HG03060 (cell line): ENCODE data around the gene AZU1.

Experiments used
- ATAC-seq: cut with Tn5 transposase; IDR thresholded peaks from one replicate; pipeline ENCODE4 v1.9.1; 2021; ENCODE audit warnings: low read depth, moderate number of reproducible peaks; ENCODE audit not compliant: unreplicated experiment

The AZU1 gene

DNA sequence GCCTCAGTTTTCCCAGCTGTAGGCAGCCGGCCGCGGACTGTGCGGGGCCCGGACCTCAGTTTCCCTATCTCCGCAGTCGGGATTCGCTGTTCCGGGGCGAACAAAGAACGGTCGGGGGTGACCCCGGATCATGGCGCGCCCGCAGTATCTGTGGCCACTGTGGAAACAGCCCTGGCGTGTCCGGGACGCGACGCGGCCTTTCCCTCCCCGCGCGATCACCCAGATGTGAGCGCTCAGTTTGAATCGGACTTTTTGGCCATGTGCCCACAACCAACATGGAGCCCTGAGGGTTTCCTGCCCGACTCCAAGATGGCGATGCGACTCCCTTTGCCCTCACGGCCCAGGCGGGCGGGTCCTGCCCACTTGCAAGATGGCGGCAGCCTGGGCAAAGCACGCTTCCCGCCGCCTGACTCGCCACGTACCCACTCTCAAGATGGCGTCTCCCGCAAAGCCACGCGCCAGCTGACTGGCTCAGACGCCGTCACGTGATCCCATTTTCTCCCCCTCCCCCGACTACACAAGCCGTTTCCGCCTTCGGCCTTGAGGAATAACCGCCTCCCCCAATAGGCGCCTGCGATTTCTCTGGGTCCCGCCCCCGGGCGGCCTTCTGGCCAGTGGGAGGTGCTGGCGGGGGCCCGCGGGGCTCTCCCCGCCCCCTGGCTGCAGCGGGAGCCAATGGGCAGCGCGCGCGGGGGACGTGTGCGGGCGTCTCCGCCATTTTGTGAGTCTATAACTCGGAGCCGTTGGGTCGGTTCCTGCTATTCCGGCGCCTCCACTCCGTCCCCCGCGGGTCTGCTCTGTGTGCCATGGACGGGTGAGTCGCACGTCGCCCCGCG, 30.7 kb upstream of the AZU1 start, which contains the start of gene PTBP1:
Gene PTBP1, plus strand, starts transcription at position 761 of the 836 bp plus-strand sequence. Its CDS starts 46 bp downstream, at position 807.
- ATAC-seq = peak; percentile 68

DNA sequence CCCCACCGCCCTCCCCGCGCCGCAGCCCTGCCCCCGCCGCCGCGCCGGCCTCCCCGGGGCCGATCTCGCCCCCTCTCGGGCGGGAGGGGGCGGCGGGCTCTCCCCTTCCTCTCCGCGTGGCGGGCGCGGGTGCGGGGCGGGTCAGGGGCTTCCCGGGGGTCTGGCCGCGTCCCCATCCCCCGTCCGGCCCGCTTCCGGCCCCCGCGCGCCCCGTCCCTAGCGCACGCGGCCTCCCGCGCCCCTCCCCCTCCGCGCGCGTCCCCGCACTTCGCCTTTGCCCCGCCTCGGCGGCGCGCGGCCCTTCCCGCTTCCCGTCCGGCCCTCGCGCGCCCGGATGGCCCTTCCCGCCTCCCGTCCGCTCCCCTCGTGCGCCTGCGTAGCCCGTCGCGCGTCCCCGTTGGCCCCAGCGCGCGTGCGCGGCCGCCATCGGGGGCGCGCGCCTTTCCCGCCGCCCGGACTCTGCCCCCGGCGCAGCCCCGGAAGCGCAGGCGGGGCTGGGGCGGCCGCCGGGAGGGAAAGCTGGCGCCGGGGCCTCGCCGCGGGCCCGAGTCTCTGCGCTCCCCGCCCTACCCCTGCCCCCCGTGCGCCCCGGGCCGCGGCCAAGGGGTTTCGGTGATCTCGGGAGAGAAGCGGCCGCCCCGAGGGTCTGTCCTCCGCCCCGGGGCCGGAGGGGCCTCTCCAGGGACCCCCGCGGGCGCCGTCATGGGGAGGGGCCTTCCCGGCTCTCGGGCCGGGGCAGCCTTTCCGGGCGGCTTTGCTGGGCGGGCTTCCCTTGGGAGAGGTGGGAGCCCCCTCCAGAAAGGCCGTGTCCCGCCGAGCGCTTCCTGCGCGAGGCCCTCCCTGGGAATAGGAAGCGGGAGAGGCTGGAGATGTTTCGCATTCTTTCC, 29.9 kb upstream of the AZU1 start:
- ATAC-seq = no peak

DNA sequence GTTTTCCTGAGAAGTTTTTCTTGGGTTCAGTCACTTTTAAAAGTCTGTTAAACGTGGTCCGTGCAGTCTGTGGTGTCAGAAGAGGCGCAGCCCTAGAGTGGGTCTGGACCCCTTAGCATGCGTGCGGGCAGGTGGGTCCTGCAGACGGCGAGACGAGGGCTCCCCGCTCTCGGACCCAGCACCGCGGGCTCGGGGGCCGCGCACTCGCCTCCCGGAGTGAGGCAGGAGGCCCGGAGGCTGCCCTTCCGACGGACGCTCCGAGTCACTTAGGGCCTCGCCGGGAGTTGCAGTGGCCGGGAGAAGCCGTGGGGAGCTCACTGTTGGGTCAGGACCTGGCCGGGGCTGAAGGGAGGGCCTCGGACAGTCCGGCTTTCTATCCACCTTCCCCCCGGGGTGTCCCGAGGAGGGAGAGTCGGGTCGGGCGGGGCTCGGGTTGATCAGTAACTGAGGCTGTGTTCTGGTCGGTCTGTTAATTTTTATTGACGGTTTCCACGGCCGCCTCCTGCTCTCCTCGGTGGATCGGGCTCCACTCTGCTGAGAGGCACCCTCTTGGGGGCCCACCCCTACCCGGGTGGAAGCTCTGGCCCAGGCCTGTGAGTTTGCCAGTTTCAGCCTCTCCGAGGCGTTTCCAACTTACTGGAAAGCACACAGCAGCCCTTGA, 29.1 kb upstream of the AZU1 start:
- no peak for ATAC-seq

DNA sequence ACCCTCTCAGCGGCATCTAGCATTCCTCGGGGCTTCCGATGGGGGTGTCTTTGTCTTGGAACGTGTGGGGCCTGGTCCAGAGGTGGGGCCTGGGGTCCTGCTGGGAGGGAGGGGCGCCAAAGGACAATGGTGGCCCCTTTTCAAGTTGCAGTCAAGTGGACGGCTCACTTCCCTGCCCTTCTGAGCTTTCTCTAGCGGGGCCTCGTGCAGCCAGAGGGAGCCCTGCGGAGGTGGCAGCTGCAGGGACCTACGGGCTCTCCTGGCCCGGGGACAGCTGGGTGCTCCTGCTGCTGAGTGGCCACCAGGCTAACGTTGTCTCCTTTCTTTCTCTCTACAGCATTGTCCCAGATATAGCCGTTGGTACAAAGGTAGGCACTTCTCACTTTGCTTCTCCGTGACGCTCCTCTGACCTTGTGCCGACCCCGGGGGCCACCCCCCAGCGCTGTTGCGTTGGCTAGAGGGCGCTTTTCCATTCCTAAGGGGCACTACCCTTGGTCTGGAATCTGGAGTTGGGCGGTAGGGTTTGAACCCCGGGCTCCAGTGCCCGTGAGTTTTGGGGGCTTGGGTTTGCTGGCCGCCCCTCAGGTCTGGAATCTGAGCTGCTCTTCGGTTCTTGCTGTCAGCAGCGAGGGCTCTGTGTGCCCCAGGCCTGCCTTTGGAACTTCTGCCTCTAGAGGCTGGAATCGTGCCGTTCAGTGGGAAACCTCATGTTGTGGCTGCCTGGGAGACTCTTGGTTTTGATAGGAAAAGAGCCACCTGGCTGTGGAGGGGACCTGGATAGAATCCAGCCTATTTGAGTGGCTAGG, 28.4 kb upstream of the AZU1 start:
- ATAC-seq = no peak

DNA sequence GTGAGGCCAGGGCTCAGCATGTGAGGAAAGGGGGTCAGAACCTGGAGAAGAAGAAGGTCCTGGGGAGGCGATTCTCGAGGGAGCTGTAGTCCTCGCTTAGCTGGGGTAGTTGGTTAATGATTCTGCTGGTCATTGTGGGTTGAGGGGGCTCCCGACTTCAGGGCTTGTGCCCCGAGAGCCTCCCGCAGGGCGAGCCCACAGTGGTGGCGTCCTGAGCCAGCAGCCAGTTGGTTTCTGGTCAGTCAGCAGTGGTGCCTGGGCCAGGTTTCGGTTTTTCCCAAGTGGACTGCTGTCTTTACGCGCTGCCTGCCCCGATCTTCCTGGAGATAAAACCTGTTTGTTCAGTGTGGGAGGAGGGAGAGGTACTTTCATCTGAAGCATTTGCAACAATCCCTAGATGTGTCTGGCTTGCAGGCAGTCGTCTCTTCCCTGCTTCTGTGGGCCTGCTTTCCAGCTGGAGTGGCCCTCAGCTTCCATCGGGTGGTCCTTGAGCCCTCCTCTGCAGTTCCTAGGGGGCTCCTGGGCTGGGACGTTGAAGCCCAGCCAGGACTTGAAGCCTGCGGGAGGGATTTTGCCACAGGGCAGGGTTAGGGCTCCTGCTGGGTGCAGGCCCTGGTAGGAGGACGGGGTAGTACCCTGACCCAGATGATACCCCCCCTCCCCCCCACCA, 27.1 kb upstream of the AZU1 start:
- no peak for ATAC-seq

DNA sequence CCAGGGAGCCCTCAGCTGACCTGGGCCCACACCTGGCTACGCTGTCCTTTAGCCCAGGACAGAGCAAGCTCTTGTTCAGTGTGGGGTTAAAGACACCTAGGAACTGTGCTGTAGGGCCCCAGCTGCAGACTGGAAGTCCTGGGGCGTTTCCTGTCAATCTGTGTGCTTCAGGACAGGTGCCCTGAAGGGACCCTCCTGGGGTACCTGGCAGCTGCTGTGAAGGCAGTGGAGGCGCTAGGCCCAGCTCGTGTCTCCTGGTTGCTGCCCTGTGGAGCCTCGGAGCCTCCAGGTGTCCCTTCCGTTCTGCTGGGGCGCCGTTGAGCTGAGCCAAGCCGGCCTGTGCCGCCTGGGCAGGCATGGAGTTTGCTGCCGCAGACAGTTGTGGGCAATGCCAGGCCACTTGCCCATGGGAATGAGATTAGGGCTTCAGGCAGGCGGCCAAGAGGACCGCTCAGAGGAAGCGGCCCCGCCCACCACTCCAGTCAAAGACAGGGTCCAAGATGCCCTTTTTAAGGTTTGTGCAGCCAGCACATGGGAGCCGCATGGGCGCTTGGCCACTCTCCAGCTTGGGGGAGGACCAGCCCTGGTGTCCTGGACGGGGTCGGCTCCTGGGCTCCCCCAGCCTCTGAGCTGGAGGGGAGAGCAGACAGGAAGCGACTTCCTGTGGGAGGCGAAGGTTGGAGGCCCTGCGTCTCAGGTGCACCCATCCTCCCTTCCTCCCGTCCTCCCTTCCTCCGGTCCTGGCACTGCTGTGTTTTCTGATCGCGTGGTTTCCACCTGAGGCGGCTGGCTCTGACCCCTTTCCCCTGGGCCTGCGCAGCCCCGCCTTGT, 26.4 kb upstream of the AZU1 start:
- no peak for ATAC-seq

DNA sequence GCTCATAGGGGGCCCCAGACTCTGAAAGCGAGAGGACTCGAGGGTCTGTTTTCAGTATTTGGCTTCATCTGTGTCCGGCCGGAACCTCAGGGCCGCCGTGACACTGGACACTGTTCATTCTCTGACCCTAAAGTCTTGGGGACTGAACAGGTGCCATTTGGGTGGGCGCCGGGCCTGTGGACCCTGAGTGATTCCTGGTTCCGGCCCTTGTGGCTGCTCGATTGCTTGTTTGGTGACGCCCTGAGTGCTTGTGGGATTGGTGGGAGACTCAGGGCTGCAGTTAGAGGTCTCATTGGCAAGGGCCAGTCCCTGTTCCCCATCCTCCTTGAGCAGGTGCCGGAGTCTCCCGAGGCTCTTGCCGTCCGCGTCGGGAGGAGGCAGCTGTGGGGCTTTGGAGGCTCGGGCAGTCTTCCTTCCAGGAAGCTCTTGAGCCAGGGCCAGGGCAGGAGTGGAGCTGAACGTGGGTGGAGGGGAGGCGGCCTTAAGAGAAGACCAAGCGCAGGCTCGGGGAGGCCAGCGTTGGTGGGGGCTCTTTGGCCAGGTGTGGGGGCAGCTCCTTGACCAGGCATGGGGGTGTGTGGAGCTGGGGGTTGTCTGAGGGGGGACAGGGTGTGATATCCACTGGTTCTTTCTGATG, 25.7 kb upstream of the AZU1 start:
- no peak for ATAC-seq

DNA sequence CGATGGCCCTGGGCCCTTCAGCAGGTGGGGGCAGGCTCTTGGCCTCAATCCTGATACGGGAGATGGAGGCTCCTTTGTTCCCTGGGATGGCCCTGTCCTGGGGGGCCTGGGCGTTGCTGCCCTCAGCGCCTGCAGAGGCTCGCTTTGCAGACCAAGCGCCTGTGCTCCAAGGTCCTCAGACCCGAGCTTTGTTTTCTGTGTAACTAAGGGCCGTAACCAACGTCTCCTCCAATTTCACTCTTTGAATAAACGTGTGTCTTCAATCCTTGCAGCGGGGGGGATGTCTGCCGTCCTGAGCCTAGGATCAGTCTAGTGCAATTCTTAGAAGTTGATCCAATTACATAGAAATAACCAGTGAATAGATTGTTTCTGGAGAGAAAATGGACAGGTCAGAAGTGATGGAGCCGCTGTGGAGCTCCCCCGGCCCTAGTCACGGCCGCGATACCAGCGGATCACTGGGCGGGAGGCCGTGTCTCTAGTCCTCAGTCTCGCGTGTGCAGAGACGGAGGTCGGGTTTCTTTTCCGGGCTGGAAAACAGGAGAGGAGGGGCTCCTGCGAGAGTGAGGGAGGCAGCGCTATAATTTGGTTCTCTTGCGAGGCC, 25.0 kb upstream of the AZU1 start:
- no peak for ATAC-seq

DNA sequence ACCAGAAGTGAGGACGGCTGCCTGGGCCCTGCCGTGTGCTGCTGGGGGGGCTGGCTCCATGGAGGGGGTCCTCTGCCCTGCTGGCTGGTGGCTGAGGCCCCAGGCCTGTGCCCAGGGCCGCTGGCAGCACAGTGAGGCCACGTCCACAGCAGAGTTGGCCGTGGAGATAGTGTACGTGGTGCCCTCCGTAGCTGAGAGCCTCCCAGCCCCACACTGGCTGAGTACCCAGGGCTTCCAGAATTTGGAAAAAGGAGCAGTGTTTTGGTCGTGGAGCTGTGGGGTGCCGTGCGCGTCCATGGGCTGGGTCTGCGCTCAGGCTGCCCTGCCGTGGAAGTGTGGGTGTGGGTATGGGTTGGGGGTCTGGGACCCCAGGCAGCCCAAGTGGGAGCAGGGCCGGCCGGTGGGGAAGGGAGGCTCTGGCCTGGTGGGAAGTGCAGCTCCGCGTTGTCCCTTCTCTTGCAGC, 24.5 kb upstream of the AZU1 start:
- ATAC-seq = no peak

DNA sequence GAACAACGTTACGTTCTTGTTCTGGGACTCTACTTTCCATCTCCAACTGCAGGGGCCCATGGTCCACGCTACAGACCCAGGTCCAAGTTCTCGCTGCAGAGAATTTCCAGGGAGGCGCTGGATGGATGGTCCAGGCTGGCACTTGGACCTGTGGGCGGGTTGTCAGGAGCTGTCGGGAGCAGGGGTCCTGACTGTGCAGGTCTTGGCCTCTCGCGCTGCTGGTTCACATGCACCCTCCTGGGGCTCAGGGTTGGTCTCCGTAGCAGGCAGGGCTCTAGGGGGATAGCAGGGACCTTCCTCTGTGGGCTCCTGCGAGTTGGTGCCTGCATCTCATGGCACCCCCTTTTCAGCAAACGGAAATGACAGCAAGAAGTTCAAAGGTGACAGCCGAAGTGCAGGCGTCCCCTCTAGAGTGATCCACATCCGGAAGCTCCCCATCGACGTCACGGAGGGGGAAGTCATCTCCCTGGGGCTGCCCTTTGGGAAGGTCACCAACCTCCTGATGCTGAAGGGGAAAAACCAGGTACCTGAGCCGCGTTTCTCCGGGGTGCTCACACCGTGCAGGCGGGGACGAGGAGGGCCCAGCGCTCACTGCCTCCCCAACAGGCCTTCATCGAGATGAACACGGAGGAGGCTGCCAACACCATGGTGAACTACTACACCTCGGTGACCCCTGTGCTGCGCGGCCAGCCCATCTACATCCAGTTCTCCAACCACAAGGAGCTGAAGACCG, 23.8 kb upstream of the AZU1 start:
- no peak for ATAC-seq

DNA sequence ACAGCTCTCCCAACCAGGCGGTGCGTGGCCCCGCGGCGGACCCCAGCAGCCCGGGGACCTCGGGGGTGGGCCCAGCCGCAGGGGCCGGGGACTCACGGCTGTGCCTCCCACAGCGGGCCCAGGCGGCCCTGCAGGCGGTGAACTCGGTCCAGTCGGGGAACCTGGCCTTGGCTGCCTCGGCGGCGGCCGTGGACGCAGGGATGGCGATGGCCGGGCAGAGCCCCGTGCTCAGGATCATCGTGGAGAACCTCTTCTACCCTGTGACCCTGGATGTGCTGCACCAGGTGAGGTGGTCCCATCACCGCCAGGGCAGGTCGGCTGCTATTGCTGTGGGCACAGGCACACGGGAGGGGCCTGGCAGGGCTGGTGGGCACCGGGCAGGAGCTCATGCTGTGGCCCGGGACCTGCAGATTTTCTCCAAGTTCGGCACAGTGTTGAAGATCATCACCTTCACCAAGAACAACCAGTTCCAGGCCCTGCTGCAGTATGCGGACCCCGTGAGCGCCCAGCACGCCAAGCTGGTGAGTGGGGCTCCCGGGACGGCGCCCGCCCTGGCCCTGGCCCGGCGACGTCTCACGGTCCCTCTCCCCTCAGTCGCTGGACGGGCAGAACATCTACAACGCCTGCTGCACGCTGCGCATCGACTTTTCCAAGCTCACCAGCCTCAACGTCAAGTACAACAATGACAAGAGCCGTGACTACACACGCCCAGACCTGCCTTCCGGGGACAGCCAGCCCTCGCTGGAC, 23.0 kb upstream of the AZU1 start:
- ATAC-seq = no peak

DNA sequence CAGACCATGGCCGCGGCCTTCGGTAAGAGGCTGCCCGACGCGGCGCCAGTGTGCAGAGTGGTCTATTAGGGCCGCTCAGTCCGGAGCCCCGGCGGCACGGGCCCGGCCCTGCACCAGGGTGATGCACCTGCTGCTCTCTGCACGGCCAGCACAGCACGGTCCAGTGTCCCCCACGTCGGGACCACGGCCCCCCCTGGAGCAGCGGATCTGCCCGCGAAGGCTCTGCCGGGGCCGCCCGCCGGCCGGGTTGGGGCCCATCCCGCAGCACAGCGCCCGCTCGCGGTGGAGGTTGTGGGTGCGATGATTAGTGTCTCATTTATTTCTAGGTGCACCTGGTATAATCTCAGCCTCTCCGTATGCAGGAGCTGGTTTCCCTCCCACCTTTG, 22.5 kb upstream of the AZU1 start:
- no peak for ATAC-seq

DNA sequence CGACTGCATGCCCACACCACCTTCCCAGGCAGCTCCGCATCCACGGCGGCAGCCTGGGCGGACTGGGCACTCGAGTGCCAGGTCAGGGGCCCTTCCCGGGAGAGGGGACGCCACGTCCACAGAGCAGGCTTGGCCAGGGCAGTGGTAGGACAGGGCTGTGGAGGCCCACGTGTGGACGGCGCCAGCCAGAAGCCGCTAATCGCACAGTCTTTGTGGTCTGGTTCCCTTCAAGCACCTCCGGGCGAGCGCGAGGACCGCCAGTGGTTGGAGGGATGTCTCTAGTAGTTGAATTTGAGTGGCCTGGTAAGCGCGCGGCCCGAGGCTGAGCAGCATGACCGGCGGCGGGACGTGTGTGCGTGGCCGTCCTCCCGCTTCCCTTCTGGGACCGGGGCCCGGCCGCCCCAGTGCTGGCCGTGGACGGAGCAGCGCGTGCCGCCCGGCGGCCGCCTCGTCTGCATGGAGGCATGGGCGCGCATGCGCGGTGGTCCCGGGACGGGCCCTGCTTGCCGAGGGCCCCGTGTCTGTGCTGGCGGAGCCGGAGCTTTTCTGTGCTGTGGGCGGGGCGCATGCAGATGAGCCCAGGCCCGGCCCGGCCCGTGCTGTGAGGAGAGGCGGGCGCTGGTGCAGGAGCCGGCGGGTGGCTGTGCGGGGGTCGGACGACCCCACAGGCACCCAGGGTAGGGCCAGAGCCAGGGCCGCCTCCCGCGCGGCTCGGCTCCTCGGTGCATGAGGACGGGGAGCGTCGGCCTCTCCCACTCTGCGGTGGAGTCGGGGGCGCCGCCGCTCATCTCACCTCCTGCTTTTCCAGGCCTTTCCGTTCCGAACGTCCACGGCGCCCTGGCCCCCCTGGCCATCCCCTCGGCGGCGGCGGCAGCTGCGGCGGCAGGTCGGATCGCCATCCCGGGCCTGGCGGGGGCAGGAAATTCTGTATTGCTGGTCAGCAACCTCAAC, 21.8 kb upstream of the AZU1 start:
- no peak for ATAC-seq

DNA sequence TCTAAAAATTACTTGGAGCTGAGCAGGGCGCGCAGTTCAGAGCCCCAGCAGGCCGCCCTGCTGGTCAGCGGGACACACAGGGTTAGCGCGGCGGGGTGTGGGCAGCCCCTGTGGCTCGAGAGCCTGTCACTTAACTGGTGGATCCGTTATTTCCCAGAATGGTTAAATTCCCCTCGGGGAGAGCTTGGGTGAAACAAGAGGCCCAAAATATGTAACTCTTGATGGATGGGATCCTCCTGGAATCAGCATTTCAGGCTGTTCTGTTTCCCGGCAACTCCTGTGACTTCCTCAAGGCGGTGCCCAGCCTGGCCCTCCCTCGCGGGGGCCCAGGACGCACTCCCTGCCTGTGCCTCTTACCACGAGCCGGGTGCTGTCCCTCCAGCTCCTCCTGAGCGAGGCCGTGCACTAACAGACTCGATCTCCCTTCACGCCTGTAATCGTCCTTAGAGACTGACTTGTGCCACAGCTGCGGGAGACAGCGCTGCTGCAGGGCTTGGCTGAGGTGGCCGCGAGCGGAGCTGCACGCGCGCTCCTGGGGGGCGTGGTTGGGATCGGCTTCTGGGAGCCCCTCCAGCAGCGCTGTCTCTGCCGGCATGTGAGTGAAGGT, 20.7 kb upstream of the AZU1 start:
- ATAC-seq = no peak
